ENCODE measurements around the gene PARM1.

The PARM1 gene

DNA sequence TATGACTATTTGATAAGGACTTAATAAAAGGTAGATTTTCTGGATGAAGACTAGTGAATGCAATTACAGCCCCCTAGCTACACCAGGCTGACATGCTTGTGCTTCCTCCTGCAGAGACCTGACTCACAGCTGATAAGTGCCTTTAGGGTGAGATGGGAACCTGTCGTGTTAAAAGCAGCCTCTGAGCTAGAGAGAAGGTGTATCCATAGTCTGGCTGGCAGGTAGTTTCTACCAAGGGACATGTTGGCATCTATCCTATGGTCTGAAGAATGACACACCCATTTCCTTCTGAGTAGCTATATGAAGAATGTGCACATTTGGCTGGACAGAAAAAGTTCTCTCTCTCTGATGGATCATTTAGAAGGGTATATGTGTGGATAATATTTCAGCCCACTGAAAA, 64.1 kb downstream of the PARM1 start (continued):
- TF ChIP-seq EGR2 (tag by site-specific recombination; IDR thresholded peaks at IDR 0.05; ENCODE audit: low read depth), result no peak

DNA sequence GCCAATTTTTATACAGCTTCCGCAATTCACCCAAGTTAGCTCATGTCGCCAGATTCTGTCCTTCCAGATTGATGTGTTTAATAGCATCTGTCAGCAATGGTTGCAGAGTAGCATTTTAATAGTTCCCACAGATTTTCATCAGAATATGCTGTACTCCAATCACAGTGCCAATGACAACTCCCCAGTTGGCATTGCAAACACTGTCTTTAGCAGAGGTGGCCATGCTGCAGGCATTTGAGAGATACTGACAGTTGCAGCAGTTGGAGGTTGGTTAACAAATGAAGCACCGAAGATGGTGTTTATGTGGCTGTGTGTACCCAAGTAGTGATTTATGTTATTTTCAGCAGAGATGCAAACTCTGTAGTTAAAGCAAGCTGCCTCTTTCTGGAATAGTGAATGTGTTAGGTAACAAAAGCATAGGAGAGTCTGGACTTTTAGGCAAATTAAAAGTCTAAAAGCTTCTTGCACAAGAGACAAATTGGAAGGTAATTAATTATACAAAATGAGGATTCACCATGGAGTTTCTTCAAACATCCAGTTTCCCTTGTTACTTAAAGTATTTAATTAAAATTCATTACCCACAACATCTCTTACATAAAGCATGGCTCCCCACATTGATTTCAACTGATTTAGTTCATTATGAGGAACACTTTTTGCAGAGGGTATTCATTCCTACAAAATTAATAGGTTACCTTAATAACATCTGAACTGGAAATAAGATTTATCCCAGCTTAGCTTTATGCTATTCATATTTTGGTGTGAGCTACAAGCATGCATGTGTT, 65.2 kb downstream of the PARM1 start:
- CTCF ChIA-PET, result no interaction called here
- H3K4me3 ChIP-seq (ENCODE audit: low read depth, low read length), result no peak overlapping the region
- POLR2A ChIA-PET, result no interaction called here
- no peaks in the 10 kb centered on the region for H3K9me3 ChIP-seq (ENCODE audit: control insufficient read depth, insufficient read depth, low read depth, low read length)
- H3K4me1 ChIP-seq (ENCODE audit: control insufficient read depth, insufficient read depth, low read length), result no peaks in the 10 kb centered on the region
- no peak overlapping the region for H3K27ac ChIP-seq (ENCODE audit: extremely low read depth, low read depth, low read length)
- H3K36me3 ChIP-seq (ENCODE audit: control insufficient read depth in 2 of 2, insufficient read depth in 1 of 2, low read length in 2 of 2), result no peaks in the 10 kb centered on the region
- TF ChIP-seq ZEB2 (tag by site-specific recombination; IDR thresholded peaks at IDR 0.05) (no peak), MEIS1 (CRISPR knock-in tag; IDR thresholded peaks at IDR 0.05; ENCODE audit: borderline replicate concordance) (no peak), SP3 (tag by site-specific recombination; IDR thresholded peaks at IDR 0.05) (no peak), HOXC10 (CRISPR knock-in tag; IDR thresholded peaks at IDR 0.05) (no peak), ZNF175 (tag by site-specific recombination; IDR thresholded peaks at IDR 0.05) (no peak), ZNF548 (tag by site-specific recombination; IDR thresholded peaks at IDR 0.05) (no peak), SCRT2 (tag by site-specific recombination; IDR thresholded peaks at IDR 0.05) (no peak), ZFHX2 (tag by site-specific recombination; conservative IDR thresholded peaks at IDR 0.05) (no peak), OSR2 (tag by site-specific recombination; IDR thresholded peaks at IDR 0.05) (no peak), ZNF274 (IDR thresholded peaks at IDR 0.05; ENCODE audit: low read length) (no peak), ZNF274 (tag by site-specific recombination; IDR thresholded peaks at IDR 0.05; ENCODE audit: borderline replicate concordance) (no peak), ZNF707 (tag by site-specific recombination; IDR thresholded peaks at IDR 0.05) (no peak), EGR2 (tag by site-specific recombination; IDR thresholded peaks at IDR 0.05; ENCODE audit: low read depth) (no peak), ZNF350 (tag by site-specific recombination; IDR thresholded peaks at IDR 0.05) (no peak), ZNF132 (tag by site-specific recombination; IDR thresholded peaks at IDR 0.05; ENCODE audit: borderline replicate concordance) (no peak), ZIC2 (tag by site-specific recombination; IDR thresholded peaks at IDR 0.05) (no peak), ZNF202 (tag by site-specific recombination; IDR thresholded peaks at IDR 0.05; ENCODE audit: borderline replicate concordance) (no peak), ZNF776 (tag by site-specific recombination; IDR thresholded peaks at IDR 0.05; ENCODE audit: borderline replicate concordance) (no peak)

DNA sequence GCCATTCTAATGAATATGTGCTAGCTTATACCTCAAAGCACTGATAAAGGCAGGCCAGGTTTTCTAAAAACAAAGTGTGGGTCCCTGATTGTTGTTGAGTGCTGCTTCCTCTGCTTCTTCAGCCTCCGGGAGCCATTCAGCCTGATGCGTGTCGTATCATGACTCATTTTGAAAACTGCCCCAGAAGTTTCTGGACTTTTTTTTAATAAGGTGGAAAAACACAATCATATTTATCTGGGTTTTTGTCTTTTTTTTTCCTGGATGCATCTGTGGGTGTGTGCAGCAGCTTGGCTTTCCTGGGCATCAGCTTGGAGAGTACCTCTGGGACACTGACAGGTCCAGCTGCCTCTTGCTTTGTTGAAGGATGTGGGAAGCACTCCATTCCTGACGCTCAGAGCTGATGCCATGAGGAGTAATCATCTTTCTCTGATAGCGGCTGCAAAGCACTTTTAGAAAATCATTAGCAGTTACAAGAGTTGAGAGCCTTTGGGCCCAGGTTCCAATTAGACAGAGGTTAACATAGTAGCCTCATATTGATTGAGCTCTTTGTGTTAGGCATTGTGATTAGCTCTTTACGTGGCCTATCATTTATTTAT, 66.9 kb downstream of the PARM1 start:
- no peak overlapping the region for H3K4me3 ChIP-seq (ENCODE audit: low read depth, low read length)
- ChIA-PET CTCF (no interaction called here), POLR2A (no interaction called here)
- no peaks in the 10 kb centered on the region for H3K4me1 ChIP-seq (ENCODE audit: control insufficient read depth, insufficient read depth, low read length)
- no peaks in the 10 kb centered on the region for H3K9me3 ChIP-seq (ENCODE audit: control insufficient read depth, insufficient read depth, low read depth, low read length)
- no peaks in the 10 kb centered on the region for H3K36me3 ChIP-seq (ENCODE audit: control insufficient read depth in 2 of 2, insufficient read depth in 1 of 2, low read length in 2 of 2)
- H3K27ac ChIP-seq (ENCODE audit: extremely low read depth, low read depth, low read length), result no peak overlapping the region
- no peak for TF ChIP-seq BCL11A (tag by site-specific recombination; IDR thresholded peaks at IDR 0.05; ENCODE audit: low read depth)
- TF ChIP-seq ZNF830 (tag by site-specific recombination; IDR thresholded peaks at IDR 0.05; ENCODE audit: low read depth), result no peak
- TF ChIP-seq, protein P1, sequence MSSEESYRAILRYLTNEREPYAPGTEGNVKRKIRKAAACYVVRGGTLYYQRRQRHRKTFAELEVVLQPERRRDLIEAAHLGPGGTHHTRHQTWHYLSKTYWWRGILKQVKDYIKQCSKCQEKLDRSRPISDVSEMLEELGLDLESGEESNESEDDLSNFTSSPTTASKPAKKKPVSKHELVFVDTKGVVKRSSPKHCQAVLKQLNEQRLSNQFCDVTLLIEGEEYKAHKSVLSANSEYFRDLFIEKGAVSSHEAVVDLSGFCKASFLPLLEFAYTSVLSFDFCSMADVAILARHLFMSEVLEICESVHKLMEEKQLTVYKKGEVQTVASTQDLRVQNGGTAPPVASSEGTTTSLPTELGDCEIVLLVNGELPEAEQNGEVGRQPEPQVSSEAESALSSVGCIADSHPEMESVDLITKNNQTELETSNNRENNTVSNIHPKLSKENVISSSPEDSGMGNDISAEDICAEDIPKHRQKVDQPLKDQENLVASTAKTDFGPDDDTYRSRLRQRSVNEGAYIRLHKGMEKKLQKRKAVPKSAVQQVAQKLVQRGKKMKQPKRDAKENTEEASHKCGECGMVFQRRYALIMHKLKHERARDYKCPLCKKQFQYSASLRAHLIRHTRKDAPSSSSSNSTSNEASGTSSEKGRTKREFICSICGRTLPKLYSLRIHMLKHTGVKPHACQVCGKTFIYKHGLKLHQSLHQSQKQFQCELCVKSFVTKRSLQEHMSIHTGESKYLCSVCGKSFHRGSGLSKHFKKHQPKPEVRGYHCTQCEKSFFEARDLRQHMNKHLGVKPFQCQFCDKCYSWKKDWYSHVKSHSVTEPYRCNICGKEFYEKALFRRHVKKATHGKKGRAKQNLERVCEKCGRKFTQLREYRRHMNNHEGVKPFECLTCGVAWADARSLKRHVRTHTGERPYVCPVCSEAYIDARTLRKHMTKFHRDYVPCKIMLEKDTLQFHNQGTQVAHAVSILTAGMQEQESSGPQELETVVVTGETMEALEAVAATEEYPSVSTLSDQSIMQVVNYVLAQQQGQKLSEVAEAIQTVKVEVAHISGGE (tag by site-specific recombination; conservative IDR thresholded peaks at IDR 0.05; ENCODE audit: low read depth), result no peak
- no peak for TF ChIP-seq ZNF302 (tag by site-specific recombination; IDR thresholded peaks at IDR 0.05; ENCODE audit: low read depth)
- TF ChIP-seq, protein P2, sequence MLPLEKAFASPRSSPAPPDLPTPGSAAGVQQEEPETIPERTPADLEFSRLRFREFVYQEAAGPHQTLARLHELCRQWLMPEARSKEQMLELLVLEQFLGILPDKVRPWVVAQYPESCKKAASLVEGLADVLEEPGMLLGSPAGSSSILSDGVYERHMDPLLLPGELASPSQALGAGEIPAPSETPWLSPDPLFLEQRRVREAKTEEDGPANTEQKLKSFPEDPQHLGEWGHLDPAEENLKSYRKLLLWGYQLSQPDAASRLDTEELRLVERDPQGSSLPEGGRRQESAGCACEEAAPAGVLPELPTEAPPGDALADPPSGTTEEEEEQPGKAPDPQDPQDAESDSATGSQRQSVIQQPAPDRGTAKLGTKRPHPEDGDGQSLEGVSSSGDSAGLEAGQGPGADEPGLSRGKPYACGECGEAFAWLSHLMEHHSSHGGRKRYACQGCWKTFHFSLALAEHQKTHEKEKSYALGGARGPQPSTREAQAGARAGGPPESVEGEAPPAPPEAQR (tag by site-specific recombination; IDR thresholded peaks at IDR 0.05), result no peak
- TF ChIP-seq, protein P3, sequence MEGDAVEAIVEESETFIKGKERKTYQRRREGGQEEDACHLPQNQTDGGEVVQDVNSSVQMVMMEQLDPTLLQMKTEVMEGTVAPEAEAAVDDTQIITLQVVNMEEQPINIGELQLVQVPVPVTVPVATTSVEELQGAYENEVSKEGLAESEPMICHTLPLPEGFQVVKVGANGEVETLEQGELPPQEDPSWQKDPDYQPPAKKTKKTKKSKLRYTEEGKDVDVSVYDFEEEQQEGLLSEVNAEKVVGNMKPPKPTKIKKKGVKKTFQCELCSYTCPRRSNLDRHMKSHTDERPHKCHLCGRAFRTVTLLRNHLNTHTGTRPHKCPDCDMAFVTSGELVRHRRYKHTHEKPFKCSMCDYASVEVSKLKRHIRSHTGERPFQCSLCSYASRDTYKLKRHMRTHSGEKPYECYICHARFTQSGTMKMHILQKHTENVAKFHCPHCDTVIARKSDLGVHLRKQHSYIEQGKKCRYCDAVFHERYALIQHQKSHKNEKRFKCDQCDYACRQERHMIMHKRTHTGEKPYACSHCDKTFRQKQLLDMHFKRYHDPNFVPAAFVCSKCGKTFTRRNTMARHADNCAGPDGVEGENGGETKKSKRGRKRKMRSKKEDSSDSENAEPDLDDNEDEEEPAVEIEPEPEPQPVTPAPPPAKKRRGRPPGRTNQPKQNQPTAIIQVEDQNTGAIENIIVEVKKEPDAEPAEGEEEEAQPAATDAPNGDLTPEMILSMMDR (tag by site-specific recombination; IDR thresholded peaks at IDR 0.05), result no peak
- no peak for TF ChIP-seq ZNF560 (tag by site-specific recombination; IDR thresholded peaks at IDR 0.05; ENCODE audit: borderline replicate concordance)
- TF ChIP-seq ZFHX2 (tag by site-specific recombination; conservative IDR thresholded peaks at IDR 0.05), result no peak
- TF ChIP-seq RBAK (tag by site-specific recombination; IDR thresholded peaks at IDR 0.05), result no peak
- TF ChIP-seq ZNF843 (tag by site-specific recombination; IDR thresholded peaks at IDR 0.05), result no peak
